HG03280 (cell line): ENCODE measurements around the gene CEP44.
"Not testable (repeated sequence)": the region's sequence is repeated elsewhere in the genome, so short reads cannot be mapped to it uniquely, and the experiment has no call there.

Experiments used
- ATAC-seq: cut with Tn5 transposase; IDR thresholded peaks from one replicate; pipeline ENCODE4 v1.9.1; 2021; ENCODE audit warnings: mild to moderate bottlenecking, moderate library complexity; ENCODE audit not compliant: unreplicated experiment

The CEP44 gene

DNA sequence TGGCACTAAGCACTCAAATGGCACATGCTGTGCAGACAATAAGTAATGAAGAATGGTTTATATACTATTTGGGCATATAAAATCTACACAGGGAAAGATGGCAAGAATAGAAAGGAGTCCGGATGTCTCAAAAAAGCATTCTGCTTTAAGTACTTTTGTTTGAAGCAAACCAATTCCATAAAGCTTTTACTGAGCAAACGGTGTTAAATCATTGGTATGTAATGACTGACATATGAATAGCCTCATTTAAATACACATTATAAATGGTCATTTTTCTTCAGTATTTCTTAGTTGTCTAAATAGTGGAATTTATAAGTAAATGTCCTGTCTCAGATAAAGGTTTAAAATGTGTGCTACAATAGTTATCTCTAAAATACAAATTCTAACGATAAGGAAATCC lies 6.3 kb upstream of the CEP44 start:
- no peak for ATAC-seq

DNA sequence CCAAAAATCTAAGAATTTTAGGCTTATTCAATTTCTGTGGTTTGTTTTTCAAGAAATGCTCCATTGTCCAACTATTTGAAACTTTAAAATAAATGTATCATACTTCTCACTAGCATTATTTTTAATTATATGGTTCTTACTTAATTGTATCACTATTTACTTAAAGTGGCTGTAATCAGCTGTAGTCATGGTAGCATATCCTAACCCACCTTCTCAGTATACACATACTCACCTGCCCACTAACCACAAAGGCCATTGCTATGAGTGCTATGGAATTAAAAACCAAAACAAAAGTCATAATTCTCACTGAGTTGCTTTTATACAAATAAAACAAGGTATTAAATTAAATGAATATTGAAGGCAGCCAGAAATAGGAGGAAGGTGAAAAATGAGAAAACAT lies 5.2 kb upstream of the CEP44 start:
- ATAC-seq = no peak

DNA sequence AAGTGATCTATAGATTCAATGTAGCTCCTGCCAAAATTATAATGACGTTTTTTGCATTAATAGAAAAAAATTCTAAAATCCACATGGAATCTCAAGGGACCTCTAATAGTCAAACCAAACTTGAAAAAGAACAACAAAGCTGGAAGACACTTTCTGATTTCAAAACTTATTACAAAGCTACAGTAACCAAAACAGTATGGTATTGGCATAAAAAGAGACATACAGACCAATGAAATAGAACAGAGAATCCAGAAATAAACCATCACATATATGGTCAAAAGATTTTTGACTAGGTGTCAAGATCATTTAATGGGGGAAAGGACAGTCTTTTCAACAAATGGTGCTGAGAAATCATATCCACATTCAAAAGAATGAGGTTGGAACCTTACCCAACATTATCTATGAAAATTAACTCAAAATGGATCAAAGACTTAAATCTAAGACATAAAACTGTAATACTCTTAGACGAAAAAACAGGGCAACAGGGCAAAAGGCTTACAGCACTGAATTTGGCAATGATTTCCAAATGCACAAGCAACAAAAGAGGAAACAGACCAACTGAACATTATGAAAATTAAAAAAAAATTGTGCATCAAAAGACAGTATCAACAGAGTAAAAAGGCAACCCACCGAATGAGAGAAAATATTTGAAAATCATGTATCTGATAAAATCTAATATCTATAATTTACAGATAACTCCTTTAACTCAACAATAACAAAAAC lies 4.1 kb upstream of the CEP44 start:
- no peak for ATAC-seq

DNA sequence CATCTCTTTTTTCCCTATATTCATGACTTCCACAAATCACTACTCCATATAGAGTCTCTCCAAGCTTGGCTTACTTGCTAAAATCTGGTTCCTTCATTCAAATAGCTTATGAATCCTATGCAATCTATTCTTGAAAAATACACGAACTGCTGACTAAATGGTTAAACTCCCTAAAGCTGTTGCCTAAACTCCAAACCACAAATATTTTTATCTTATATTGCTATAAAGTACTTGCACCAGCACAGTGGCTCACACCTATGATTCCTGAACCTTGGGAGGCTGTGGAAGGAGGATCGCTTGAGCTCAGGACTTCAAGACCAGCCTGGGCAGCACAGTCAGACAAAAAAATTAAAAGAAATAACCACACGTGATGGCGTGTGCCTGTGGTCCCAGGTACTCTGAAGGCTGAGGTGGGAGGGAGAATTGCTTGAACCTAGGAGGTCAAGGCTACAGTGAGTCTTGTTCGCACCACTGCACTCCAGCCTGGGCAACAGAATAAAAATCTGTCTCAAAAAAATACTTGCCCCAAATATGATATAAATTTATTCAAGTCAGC lies 2.5 kb upstream of the CEP44 start:
- no peak for ATAC-seq

DNA sequence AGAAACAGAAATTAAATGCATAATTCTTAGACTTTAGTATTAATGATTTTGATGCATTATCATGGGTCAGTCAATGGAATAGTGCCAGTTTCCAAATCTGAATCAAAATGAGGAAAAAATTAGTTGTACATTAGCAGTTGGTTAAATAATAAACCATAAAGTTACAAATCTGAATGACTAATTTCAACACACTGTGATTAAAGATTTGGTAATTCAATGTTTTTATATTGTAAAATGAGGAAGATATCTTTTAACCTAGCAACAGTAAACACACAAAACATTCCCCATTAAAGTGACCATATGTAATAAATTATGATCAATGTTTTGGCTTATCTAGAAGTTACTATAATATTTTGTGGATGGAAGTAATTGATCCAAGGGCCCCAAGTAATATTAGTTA lies 1.8 kb upstream of the CEP44 start:
- ATAC-seq = no peak

DNA sequence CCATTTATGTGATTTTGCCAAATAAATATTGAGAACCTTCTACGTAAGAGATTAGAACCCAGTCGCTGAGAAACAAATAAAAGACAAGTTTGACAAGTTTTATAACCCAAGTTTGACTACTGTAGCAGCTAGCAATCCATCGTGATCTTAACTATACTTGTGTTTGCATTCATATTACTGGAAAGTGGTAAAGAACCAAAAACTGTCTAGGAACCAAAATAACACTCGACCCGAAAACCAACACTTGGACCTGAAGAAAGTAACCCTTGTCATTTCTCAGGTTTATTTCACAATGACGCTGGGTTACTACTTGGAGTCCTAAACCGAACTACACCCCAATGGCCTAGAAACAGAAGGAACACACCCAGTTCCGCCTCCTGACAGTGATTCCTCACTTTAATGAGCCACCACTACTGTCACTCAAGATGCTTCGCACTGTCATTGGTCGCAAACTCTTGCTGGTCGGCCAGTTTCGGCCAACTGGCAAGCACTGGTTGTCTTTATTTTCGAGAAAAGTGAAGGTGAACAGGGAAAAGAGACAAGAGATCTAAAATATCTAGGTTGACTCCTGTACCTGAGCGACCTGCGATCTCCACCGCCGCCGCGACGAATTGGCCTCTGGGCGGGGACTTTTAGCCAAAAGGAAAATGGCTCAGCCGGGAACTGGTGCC lies 740 bp upstream of the CEP44 start:
- peak; percentile 98 for ATAC-seq

DNA sequence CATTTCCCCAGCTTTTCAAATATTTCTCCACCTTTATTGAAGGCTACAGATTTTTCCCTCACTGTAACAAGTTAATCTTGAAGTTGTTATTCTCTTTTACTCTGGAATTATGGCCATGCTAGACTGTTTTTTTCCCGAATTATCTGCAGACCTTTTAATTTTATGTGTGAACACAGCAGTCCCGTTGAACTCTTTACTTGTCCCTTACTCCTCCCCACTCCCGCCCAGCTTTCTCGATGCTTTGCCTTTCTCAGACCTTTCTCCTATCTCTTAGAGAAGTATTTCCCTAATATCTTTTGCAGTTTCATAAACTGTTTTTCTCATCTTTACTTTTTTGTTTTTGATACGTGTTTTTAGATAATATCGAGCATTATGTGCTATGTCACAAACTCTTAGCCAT lies 776 bp downstream of the CEP44 start:
- no peak for ATAC-seq

DNA sequence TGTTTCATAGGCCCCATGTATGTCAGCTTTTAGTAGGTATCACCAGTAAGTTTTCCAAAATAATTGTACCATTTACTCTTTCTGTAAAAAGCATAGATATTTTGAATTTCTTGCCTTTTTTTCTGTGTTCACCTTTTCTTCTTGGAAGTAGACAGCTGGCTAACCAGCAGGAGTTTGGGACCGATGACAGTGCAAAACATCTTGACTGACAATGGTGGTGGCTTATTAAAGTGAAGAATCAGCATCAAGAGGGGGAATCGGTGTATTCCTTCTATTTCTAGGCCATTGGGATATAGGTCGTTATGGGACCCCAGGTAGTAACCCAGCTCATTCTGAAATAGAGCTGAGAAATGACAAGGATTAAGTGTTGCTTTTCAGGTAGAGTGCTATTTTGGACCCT lies 3.2 kb downstream of the CEP44 start:
- ATAC-seq = no peak

DNA sequence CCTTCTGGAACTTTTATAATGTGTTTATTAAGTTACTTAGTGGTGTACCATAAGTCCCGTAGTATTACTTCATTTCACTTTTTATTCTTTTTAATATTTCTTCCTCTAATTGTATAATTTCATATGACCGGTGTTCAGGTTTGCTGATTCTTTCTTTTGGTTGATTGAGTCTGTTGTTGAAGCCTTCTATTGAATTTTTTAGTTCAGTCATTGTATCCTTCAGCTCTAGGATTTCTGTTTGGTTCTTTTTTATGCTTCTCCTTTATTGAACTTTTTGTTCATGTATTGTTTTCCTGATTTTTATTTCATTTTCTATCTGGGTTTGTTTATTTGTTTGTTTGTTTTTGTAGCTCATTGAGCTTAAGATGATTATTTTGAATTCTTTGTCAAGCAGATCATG lies 8.8 kb downstream of the CEP44 start:
- ATAC-seq = no peak

DNA sequence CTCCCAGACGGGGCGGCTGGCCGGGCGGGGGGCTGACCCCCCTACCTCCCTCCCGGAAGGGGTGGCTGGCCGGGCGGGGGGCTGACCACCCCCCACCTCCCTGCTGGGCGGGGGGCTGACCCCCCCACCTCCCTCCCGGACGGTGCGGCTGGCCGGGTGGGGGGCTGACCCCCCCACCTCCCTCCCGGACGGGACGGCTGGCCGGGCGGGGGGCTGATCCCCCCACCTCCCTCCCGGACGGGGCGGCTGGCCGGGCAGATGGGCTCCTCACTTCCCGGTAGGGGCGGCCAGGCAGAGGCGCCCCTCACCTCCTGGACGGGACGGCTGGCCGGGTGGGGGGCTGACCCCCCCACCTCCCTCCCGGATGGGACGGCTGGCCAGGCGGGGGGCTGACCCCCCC lies 10.9 kb downstream of the CEP44 start:
- ATAC-seq = not testable (repeated sequence)

DNA sequence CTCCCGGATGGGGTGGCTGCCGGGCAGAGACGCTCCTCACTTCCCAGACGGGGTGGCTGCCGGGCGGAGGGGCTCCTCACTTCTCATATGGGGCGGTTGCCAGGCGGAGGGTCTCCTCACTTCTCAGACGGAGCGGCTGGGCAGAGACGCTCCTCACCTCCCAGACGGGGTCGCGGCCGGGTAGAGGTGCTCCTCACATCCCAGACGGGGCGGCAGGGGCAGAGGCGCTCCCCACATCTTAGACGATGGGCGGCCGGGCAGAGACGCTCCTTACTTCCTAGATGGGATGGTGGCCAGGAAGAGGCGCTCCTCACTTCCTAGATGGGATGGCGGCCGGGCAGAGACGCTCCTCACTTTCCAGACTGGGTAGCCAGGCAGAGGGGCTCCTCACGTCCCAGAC lies 11.4 kb downstream of the CEP44 start:
- ATAC-seq = not testable (repeated sequence)

DNA sequence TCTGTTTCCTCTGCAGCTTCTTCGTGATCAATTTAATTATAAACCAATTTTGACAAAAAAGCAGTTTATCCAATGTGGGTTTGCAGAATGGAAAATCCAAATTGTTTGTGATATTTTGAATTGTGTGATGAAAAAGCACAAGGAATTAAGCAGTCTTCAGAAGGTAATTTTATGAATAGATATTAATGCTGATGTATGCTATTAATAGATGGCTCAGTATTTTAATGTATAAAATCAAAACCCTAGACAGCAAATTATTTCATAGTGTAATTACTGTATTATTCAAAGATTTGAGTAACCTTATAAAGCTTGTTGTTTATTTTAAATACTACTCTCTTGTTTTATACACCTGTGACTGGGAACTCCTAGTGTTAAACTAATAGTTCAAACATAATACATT lies 20.0 kb downstream of the CEP44 start:
- no peak for ATAC-seq

DNA sequence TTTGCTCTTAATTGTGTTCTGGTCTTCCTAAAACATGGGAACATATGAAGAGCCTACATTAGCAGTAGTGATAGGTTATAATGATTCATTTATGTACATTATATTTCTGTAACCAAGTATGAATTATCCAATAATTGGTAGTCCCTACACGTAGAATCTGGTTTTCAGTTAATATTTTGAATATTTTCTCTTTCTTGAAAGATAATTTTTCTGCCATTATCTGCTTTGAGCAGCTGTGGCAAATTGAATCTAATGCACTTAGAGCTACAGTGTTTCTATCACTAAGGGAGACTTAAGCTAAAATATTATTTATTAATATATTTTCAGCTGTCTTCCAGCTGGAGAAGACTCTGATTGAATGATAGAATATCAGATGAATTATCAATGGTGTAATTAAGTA lies 21.0 kb downstream of the CEP44 start:
- ATAC-seq = no peak

DNA sequence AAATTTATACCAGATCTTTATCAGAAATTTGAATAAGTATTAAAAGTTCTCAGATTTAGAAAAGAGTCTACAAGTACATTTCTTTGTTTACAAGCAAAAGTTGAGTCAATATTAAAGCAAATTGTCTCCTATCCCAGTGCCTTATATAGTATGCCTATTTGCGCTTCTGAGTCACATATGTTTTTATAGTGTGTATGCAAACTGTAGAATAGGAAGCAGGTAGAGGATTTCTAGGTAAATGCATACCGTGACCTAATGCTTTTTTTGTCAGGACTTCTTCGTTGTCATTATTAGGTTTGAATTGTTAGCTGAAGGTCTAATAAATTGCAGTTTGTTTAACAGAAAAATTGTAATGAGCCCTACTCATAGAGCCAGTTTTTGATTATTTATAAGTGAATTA lies 22.2 kb downstream of the CEP44 start:
- no peak for ATAC-seq

DNA sequence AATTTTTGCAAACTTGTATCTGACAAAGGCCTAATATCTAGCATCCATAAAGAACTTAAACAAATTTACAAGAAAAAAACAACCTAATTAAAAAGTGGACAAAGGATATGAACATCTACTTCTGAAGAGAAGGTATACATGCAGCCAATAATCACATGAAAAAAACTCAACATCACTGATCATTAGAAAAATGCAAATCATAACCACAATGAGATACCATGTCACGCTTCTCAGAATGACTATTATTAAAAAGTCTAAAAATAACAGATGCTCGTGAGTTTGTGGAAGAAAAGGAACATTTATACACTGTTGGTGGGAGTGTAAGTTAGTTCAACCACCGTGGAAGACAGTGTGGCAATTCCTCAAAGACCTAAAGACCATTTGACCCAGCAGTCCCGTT lies 24.0 kb downstream of the CEP44 start:
- ATAC-seq = no peak

DNA sequence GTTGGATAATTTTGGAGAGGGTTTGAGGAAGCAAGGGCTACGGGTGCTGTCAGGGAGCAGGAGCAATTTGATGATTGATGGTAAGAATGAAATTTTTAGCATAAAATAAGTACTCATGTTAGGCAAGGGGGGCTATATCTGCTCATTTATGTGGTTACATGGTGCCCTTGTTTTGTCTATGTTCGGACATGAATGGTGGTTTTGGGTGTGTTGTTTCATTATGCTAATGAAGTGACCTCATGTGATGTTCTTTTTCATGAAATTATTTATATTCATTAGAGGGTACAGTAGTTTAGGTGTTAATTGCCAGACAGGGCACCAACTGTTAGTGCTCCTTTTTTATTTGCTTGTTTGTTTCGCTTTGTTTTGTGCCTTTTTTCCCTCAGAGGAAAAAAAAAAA lies 29.3 kb downstream of the CEP44 start:
- no peak for ATAC-seq

DNA sequence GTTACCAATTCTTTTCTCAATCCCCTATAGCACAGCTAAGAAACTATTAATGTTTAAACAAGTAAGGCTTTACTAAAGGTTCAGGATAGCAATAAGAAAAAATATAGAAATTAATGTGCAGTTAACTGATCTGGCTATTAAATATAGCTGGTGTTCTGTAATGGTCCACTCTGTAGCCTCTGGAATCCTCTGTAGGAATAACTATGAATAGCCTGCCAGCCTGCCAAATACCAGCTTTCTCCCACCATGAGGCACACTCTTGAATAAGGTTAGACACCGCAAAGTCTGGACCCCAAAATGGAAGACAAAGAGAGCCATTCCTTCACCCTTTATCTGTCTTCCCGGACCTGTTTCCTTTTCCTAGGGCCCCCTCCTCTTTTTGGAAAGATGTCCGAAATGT lies 30.6 kb downstream of the CEP44 start:
- no peak for ATAC-seq

DNA sequence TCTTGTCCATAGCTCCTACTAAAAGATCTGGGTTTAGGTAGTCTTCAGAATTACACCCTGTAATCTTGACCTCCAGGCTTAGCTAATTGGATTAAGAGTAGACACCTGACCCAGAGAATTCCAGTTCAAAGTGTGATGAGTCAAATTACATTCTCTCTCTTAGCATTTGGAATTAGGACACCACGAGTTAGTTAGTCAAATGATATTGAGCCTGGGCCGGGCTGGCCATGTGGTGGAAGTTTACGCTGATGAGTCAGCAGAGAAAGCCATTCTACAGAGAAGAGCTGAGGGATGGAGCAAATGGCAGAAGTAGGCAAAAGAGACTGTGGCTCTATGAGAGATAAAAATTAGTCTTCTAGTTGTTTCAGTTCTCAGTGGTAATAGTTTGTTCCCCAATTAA lies 31.1 kb downstream of the CEP44 start:
- ATAC-seq = peak; percentile 44

DNA sequence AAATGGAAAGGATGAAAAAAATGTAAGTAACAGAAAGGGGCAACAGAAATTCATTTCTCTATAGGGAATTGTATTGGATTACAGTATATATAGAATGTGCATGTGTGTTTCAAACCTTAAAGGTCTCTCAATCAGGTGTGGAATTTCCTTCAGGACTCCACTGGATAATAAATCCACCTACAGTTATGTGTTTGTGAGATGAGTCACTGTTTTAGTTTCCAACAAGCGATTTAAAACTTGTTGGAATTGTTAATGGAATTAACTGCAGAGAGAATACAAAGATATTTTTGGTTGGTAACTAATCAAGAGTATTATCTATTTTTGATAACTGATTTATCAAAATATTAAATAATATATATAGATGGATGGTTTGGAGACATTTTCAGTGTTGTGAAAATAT lies 32.8 kb downstream of the CEP44 start:
- no peak for ATAC-seq

DNA sequence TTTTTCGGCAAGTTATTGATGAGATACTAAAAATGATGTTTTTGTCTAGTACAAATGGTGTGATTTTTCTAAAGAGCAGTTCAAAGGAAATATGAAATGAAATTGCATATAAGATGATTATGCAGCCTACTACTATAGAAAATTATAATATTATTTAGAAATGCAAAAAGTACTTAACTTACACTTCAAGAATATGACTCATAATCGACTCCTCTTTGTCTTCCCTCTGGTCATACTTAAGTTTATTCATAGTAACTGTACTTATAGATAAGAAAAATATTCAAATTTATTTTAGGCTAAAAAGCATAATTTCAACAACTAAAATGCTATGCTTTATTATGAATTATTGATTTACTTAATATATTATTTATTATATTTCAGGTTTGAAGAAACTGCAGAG lies 33.2 kb downstream of the CEP44 start:
- no peak for ATAC-seq

DNA sequence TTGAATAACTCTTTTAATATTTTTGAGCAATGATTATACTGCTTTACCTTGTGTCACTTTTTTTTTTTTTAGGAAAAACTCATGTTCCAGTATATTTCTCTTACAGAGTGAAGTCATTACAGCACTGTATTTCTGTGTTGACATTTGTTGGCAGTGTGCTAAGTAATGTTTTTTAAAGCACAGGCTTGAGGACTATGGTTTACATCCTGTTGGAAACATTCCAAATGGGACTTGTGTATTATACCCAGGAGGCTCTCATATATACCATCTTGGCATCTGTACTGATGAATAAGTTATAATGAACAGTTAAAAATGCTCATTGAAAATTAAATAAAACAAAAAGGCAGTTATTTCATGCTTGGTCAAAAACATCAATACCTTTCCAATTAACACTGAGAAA lies 33.8 kb downstream of the CEP44 start:
- no peak for ATAC-seq
